Ovary (tissue), 3 donors: ENCODE results near the gene PGA3.

ENCODE experiments used
- EP300 ChIP-seq: sonication (generic); formaldehyde crosslinking; IDR thresholded peaks from one replicate; pipeline ENCODE4 v1.6.1; 2017; ENCODE audit warnings: antibody characterized with exemption
- POLR2A ChIP-seq: fragments of 450-650 bp; IDR thresholded peaks from one replicate; pipeline ENCODE4 v1.6.1; 2017; ENCODE audit warnings: antibody characterized with exemption, mild to moderate bottlenecking, moderate library complexity
- TF ChIP-seq, protein P1 (sequence below), 3 donors: fragments of 450-650 bp in 2 of 3; fragments of 200-600 bp in 1 of 3; IDR thresholded peaks; one replicate each; pipeline versions ENCODE4 v1.5.1 to v1.8.0; 2016 to 2022; ENCODE audit warnings: antibody characterized with exemption in 3 of 3, mild to moderate bottlenecking in 1 of 3
- donor health status: DM: no; HTN: no; CAD: no.

- TF ChIP-seq, protein P1, sequence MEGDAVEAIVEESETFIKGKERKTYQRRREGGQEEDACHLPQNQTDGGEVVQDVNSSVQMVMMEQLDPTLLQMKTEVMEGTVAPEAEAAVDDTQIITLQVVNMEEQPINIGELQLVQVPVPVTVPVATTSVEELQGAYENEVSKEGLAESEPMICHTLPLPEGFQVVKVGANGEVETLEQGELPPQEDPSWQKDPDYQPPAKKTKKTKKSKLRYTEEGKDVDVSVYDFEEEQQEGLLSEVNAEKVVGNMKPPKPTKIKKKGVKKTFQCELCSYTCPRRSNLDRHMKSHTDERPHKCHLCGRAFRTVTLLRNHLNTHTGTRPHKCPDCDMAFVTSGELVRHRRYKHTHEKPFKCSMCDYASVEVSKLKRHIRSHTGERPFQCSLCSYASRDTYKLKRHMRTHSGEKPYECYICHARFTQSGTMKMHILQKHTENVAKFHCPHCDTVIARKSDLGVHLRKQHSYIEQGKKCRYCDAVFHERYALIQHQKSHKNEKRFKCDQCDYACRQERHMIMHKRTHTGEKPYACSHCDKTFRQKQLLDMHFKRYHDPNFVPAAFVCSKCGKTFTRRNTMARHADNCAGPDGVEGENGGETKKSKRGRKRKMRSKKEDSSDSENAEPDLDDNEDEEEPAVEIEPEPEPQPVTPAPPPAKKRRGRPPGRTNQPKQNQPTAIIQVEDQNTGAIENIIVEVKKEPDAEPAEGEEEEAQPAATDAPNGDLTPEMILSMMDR (IDR thresholded peaks at IDR 0.05), result no peak
- TF ChIP-seq EP300, result no peak
- TF ChIP-seq POLR2A, result no peak
Measured at GRCh38 chr11:61155312-61155711, 48.0 kb upstream of the PGA3 start.
